ENCODE data around the gene PDLIM4.
A peak's percentile ranks its signal among the peaks of the same experiment; 100 is the strongest.

The PDLIM4 gene

DNA sequence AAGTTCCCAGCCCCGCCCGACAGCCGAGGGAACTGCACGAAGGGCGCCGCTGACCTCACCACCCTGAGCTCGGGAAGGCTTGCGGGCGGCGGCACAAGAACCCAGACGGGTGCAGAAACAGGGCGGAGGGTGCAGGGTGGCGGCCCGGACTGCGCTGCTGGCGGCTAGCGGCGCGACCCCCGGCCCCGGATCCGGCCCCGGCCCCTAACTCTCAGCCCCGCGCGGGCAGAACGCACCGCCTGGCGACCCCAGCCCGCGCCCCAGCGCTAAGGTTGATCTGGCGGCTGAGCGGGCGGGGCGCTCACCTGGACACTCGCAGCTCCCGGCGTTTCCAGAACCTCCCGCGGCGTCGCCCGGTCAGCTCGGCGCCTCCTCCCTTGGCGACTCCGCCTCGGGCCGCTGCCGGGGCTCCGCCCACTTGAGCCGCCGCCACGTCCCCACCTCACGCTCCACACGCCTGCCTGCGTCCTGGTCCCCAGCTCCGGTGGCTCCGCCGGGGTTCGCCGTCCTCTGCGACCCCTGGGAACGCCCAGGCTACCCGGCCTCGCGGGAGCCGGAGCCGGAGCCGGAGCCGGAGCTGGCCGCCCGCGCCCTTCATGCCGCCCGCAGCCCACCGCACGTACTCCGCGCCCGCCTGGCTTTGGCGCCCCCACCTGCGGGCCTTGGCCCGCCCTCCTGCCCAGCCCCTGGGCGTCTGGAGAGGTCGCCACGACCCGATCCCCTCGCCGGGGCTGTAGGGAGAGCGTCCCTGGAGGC lies 29.8 kb upstream of the PDLIM4 start, which contains the start of gene P4HA2:
TSS of gene P4HA2 (minus strand) at position 369 of the 756 bp plus-strand sequence. CDS start 9,227 bp downstream, outside the sequence.
- peak; percentile 51 to 56 for DNase-seq

DNA sequence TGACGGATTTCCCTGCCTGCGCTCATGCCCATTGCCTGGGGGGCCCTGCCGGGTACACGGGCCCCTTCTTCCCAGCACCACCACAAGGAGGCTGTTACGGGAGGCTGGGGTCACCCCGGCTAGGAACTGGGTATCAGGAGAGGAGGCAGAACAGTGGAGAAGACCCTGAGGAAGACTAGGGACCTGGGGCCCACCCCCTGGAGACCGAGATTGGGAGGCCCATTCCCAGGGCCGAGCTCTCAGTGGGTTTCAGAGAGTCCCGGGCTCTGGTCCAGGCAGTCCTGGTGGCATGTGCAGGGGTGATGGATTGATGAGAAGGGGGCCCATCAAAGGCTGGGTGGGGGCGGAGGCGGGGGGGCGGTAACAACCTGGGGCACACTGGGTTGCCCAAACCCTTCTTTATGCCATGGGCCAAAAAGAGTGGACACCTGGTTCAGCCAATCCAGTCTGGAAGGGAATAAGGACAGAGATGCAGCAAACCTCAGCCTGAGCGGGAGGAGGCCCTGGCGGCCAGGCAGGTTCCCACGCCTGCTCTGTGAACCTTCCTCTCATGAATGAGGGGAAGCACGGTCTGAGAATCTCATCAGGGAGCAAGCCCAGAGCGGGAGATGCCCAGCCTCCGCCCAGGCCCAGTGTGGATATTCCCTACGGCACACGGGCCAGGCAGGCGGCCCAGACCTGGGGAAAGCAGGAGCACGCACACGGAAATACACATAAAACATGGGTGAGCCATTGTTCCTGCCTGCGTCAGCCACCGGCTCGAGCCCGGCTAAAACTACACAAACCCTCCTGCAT lies 29.1 kb upstream of the PDLIM4 start:
- DNase-seq, result no peak

DNA sequence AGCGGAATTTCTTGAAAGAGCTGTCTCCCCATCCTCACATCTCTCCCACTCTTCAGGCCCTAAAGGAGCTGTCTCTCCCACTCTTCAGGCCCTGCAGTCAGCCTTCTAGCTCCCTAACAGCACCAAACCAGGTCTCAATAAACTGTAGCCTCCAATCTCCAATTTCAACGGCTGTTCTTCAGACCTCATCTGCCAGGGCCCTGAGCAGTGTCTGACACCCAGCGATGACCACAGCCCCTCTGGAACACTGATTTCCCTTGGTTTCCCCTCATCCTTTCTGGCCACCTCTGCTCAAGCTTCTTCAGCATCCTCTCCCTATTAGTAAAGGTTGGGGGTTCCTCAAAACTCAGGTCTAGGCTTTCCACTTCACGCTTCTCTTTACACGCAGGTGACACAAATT lies 28.3 kb upstream of the PDLIM4 start:
- no peak for DNase-seq

DNA sequence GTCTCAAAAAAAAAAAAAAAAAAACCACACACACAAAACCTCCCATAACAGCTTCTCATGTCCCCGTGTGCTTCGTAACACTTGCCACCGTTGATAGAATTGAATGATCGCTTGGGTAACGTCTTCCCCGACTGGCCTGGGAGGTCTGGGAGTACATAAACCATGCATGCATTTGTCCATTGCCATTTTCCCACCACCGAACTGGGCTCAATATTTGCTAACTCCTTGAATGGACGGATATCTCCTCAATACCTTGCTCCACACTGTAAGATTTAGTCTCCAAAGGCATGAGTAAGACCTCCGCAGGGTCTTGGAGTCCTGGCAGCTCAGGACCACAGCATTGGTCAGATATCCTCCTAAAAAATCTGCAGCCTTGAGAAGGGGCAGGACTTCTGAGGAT lies 26.6 kb upstream of the PDLIM4 start:
- DNase-seq, result no peak

DNA sequence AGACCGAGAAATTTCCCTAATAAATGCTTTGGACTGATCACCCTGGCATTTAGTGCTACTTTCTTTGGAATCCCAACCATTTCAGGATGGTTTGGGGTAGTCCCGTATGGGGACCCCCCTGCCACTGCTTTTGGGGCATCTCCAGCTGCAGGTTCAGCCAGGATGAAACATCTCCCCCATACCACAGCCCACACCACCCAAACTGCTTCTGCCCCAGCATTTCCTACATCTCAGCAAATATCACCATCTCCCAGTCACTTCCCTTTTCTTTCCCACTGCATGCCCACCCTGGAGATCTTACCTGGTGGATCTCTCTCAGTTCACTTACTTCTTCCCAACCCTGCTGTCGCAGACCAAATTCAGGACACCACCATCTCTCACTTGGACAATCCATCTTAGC lies 25.0 kb upstream of the PDLIM4 start:
- no peak for DNase-seq

DNA sequence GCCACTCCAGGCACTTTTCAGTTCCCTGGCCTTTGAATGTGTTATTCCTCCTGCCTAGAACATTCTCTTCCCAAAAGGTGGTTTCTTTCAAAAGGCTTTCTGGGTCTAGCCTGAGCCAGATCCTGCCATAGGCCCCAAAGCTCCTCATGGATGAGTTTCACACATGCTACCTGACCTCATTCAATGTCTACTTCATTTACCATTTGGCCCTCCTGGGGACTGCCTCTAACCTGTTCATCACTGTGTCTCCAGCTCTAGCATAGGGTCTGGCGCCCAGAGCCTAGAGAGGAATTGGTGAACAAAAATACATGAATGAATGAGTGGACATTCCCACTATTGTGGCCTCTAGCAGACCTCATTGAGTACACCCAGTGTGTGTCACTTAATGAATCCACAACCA lies 24.4 kb upstream of the PDLIM4 start:
- DNase-seq, result no peak

DNA sequence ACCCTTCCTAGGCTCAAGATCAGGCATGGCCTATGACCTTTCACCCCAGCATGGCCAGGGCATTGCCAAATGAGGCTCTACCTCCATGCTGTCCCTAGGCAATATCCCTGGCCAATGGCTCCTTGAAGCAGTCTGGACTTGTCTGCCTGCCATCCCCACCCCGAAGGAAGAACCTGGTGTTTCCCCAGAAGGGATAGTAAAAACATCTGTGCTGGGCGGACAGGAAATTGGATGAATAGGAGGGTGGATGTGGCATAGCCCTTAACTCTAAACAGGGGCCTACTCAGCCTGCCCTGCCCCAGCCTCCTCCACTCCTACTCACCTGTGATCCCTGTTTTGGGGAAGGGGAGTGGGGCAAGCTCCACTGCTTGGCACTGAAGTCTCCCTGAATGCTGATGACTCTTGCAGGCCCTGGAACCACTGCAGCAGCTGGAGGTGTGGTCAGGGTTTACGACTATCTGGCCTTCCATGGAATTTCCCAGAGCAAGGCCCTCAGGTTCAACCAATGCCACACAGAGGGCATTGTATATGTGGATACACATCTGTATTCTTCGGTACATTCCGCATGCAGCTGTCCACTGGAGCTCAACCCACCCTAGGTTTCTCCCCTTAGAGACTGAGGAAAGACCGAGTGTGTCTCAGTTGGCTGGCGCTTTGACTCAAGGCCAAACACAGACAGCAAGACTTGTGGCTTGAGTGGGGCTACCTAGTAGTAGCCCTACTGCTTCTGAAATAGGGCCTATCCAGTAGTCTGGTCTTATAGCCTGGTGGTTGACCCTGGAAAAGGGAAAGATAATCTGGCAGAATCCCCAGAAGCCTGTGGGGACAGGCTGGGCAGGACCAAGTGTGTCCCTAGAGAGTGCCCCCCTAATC lies 23.4 kb upstream of the PDLIM4 start:
- DNase-seq, result no peak

DNA sequence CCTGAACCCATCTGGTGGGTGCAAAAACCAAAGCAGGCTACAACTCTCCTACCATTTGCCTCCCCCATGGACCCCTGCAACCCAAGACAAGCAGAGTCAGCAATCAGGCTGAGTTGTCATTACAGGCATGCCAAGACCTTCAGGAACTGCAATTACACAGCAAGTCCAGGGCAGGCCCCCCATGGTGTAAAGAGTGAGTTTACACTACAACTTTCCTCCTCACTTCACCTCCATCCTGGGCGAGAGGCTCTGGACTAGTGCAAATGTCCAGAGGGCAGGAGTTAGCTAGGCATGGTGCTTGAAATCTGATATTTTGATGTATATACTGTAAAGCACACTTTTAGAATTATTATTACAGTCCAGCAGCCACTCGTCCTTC lies 22.8 kb upstream of the PDLIM4 start:
- DNase-seq, result no peak

DNA sequence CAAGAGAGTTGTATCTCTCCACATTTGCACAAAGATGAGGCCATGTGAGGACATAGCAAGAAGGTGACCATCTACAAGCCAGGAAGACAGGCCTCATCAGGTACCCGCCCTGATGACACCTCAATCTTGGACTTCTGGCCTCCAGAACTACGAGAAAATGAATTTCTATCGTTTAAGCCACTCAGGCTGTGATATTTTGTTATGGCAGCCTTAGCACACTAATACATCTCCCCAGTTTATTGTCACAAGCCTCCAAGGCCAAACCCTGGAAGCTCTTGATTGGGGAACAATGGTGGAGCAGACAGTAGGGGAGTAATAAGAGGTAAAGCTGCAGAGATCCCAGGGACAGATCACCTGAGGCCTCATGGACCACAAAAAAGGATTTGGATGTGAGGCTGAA lies 22.2 kb upstream of the PDLIM4 start:
- DNase-seq, result no peak

DNA sequence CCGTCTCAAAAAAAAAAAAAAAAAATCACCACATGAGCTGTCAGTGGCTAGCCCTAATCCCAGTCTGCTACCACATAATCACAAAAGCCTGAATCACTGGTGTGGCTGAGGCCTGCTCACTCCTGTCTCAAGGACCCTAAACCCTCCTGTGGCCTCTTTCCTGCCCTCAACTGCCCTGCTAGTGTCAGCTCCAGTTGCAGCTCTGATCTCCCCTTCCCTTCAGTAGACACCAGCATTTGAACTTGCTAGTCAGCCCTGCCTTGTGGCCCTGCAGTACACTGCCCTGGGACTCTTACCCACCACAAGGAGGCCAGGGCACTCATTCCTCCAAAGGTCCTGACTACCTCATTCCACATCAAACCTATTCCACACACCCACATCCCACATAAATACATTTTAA lies 20.4 kb upstream of the PDLIM4 start:
- DNase-seq, result no peak

DNA sequence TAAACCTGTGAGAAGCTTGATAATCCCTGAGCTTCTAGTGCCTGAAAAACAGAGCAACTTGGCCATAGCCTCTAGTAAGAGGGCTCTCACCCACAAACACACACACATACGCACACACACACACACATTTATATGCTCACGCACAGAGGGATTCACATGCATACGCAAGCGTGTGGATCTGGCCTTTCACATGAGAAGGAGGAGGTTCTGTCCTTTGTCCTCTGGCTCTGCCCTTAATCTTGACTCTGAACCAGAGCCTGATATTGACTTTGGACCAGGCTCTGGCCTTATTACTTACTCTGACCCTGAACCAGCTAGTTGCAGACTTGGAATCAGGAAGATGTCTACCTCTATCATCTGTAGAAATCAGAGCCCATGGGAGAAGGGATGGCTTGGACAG lies 19.8 kb upstream of the PDLIM4 start:
- no peak for DNase-seq

DNA sequence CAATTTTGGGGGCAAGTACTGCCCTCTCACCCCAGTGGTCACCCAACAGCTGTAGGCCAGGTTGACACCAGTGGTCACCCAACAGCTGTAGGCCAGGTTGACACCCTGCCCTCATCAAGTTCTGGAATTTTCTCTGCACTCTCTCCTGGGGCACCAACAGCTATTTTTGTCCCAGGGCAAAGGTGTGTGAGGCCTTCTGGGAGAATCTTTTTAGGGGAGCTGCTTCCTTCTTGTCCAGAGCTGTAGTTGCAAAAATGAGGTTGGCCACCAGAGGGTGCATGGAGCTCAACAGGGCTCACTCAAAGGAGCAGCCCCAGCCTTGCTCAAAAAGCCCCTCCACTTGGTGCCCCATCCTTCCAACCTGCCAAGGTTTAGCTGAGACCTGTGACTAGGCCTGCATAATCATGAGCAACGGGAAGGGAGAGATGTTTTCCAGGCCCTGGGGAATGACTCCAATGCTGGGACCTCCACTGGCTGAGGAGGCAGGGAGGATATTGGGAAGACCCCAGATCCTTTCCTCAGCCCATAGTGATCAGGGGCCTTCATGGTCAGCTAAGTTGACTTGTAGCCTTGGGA lies 19.2 kb upstream of the PDLIM4 start:
- peak; percentile 1 for DNase-seq

DNA sequence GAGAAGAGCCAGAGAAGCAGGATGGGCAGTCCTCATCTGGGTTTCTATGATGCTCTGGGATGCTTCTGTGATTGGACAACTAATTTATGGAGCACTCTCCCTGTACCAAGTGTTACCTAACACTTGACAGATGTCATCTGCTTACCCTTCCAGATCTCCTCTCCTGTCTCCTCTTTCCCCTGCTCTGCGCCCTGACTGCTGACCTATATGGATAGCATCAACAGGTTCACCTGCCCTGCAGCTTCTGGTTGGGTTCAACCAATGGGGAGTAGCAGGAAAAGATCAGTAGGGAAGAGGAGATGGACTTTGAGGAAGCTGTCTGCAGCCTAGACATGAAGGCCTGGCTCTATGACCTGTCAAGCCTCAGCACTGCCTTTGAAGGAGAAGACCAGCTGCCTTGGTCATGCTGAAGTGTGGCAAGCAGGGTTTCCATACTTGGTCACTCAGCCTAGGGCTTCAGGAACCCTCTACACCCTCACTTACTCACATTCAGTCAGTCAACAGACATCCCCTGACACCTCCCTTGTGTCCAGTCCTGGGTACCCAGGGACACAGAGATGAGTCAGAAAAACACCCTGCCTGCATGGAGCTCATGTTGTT lies 18.5 kb upstream of the PDLIM4 start:
- no peak for DNase-seq

DNA sequence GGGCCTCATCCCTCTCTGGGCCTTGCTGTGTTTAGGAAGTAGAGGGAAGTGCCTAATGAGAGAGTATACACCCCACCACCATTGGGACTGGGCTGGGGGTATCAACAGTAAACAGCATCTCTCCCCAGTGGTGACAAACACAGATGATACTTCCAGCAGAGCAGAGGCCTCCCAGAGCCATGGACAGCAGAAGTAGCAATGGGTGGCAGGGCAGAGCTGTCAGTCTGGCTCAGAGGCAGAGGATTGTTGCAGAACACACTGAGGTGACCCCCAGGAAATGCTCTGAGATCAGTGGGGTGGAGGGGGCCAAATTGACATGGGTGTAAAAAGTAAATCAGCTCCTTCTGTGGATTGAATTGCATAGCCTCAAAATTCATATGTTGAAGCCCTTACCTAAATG lies 17.7 kb upstream of the PDLIM4 start:
- no peak for DNase-seq

DNA sequence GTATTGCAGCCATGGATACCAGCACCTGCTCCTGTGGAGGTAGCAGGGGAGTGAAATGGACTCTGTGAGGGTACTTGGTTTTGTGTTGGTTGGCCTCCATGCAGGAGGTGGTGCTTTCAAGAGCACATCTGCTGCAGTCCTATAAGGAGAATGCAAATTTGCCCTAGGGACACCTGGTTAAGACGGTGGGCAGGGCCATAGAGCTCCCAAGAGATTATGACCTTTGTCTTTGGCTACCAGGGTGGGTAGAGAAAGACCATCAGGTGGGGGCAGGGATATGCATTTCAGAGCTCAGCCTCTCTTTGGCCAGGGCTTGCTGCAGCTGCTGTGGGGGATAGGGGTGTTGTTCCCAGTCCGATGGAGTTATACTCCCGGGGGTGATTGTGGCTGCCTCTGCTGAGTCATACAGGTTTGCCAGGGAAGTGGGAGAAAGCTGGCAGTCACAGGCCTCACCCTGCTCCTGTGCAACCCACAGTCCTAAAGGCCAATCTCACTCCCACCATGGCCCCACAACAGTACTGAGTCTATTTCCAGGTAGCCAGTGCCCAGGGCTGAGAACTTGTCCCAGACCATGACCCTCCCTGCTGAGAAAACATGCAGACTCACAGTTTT lies 14.0 kb upstream of the PDLIM4 start:
- no peak for DNase-seq

DNA sequence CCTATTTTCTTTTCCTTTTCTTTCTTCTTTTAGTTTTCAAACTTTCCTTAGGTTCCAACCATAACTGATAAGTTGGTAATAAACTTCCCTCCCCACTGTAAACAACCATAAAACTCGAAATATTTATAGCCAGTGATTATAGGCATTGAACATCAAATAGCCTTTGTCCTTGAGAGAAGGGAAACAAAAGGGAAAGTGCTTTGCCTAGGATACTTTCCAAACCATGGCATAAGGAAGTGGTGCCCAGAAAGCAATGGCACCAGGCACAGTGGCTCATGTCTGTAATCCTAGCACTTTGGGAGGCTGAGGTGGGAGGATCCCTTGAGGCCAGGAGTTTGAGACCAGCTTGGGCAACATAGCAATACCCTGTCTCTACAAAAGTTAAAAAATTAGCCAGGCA lies 11.9 kb upstream of the PDLIM4 start:
- no peak for DNase-seq

DNA sequence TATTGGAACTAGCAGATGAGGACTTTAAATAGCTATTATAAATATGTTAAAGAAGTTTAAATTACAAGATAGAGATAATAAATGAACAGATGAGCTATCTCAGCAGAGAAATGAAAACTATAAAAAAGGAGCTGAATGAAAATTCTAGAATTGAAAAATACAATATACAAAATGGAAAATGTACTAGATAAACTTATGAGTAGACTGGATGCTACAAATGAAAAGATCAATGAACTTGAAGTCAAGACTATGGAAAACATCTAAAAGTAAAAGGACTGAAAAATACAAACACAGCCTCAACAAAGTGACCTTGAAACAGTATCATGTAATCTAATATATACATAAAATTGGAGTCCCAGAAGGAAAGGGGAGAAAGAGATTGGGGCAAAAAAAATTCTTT lies 10.7 kb upstream of the PDLIM4 start:
- DNase-seq, result no peak

DNA sequence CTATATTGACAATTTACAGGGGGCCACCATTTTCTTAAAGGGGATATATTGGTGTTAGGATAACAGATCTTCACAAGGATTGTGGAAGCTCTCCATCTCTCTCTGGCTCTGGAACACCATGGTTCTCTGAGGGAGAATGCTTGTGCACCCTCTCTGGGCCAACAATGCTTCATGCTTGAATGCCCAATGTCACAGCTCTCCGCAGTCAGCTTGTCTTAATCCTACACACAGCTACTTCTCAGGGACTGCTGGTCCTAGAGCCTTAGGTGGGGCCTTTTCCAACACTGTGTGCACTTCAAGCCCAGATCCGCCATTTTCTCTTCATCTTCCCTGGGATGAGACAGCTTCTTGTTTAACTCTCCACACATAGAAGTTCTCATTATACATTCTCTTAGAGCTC lies 6.9 kb upstream of the PDLIM4 start:
- DNase-seq, result no peak

DNA sequence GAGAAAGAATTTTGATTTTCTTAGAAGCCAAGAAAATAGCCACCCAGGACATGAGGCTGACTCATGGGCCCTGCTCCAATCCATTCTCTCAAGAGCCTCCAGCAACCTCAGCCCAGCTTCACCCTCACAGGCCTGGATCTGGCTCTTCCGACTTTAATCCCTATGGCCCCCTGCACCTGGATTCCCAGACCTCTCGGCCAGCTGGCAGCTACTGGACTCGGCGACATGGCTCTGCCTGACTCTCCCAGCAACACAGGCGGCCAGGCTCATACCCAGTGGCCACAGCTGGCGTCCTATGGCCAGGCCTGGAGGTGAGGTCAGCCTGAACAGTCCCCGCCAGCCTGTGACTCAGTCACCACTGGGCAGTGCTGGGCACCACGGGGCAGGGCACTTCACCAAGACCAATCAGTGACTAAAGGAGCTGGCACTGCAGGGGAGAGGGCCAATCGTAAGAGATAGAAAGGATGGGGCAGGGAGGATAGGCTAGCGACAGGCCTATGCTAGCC lies 6.2 kb upstream of the PDLIM4 start:
- DNase-seq, result no peak

DNA sequence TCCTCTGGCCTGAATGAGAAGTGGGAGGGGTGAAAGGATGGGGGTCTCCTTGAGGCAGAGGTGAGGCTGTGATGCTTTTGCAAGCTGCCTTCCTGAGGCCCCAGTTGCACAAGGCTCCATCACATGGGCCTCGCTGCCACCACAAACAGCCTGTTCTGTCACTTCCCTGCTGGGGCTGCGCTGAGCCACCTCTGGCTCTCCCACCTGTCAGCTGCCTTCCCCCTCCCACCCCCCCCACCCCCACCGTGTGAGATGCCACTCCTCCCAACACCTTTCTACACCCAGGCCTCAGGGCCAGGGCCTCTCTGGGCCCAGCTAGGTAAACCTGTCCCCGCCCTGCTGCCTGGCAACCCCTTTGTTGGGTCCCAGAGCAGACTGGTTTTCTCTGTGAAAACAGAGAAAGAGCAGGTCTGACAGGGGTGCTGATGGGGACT lies 4.5 kb upstream of the PDLIM4 start:
- no peak for DNase-seq

DNA sequence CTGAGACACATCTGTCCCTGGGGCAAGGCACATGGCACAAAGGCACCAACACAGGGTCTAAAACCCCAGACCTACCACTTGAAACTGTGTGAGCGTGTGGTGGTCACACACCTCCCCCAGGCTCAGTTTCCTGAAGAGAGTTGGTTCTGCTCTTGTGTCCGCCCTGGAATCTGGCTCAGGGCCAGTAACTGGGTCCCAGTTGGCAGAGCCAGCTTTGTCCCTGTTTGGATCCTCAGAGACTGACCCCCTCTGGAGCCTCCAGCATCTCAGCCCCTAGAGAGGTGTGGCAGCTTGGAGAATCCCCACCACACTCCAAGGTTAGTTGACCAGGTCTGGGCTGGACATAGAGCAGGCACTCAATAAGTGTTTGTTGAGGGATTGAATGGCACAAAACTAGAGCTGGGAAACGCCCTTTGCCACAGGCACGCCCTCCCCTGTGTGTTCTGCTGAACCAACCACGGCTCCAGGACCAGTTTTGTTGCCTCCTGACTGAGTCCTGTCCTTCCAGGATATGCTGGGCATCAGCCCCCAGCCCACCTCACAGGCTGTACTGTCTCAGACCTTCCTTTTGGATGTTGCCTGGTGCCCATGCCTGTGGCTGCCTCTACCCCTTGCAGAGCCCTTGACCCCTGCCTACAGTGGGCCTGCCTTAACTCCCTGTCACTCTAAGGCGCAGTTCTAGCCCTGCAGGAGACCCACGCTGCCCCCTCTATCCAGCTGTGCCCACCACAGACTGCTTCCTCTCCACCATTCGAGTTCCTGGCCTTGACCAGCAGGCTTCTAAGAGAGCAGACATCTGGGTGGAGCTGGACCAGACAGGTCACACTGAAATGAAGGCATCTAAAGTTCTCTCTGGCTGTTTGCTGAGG lies 3.8 kb upstream of the PDLIM4 start:
- DNase-seq, result no peak
